Endothelial cell of umbilical vein (primary cell): ENCODE measurements around the gene STK16. TPM values are rescaled to one million over a fixed set of nuclear protein-coding genes. Genes with fewer than 3 reads are reported as not detected.

Experiments
- BruUV-seq: library from RNA; stranded (reverse); fragments of 400-500 nt; replicated peaks from 2 replicates; lab custom pipeline; 2021; lab: Mats Ljungman, UMichigan
- CTCF ChIA-PET: fragments of 300-600, 350-600 bp; sonication (Branson Sonifier 250); formaldehyde crosslinking; loops from one replicate; lab custom pipeline; 2021; ENCODE audit warnings: antibody characterized with exemption, inconsistent platforms; lab: Charles Lee
- POLR2A ChIA-PET: fragments of 300-600, 350-600 bp; sonication (Branson Sonifier 250); formaldehyde crosslinking; loops from one replicate; lab custom pipeline; 2021; ENCODE audit warnings: antibody characterized with exemption, inconsistent platforms; lab: Charles Lee
- DNase-seq: peaks from one replicate; pipeline ENCODE4 v3.0.0-alpha.2; 2011; ENCODE audit warnings: low read depth, low spot score
- FAIRE-seq: peaks from 2 replicates; lab custom pipeline; 2011; peaks lifted over from hg19 to GRCh38; lab: Jason Lieb, UNC
- H2AFZ ChIP-seq: 2 replicates; pipeline ENCODE4 v1.6.0; 2012; ENCODE audit warnings: low read depth, low read length, control low read depth, inconsistent platforms
- H3K27ac ChIP-seq: 2 replicates; pipeline ENCODE4 v1.5.1; 2011; ENCODE audit warnings: low read depth, mild to moderate bottlenecking, control low read depth, low read length, moderate library complexity; ENCODE audit not compliant: insufficient read depth
- H3K27me3 ChIP-seq, 2 experiments: 2 replicates each; pipeline versions ENCODE4 v1.6.0 to v1.6.1; 2011; ENCODE audit warnings: low read length in 2 of 2, mixed read lengths in 1 of 2; ENCODE audit not compliant: control insufficient read depth in 2 of 2, insufficient read depth in 2 of 2
- H3K36me3 ChIP-seq, 2 experiments: 2 replicates in 1 of 2; 3 replicates in 1 of 2; pipeline ENCODE4 v1.5.1; 2011; ENCODE audit warnings: low read length in 2 of 2, mild to moderate bottlenecking in 1 of 2, moderate library complexity in 1 of 2; ENCODE audit not compliant: control insufficient read depth in 2 of 2, insufficient read depth in 2 of 2; ENCODE audit errors: extremely low read depth in 1 of 2
- H3K4me1 ChIP-seq: 3 replicates; pipeline ENCODE4 v1.5.1; 2011; ENCODE audit warnings: mild to moderate bottlenecking, low read length; ENCODE audit not compliant: control insufficient read depth, insufficient read depth; ENCODE audit errors: extremely low read depth
- H3K4me2 ChIP-seq: 2 replicates; pipeline ENCODE4 v1.6.1; 2011; ENCODE audit warnings: low read length, control low read depth, mixed read lengths; ENCODE audit not compliant: insufficient read depth
- H3K4me3 ChIP-seq, 3 experiments: fragments of 200-600 bp in 1 of 3; sonication (generic), shearing (Covaris generic) in 1 of 3; replicated peaks in 1 of 3; 2 replicates each; pipeline ENCODE4 v1.5.1; 2011 to 2016; ENCODE audit warnings: control low read depth in 3 of 3, low read length in 3 of 3, mild to moderate bottlenecking in 2 of 3, inconsistent platforms in 1 of 3, low read depth in 1 of 3, moderate library complexity in 1 of 3; ENCODE audit not compliant: insufficient read depth in 1 of 3
- H3K79me2 ChIP-seq: 2 replicates; pipeline ENCODE4 v1.6.0; 2012; ENCODE audit warnings: low read length, inconsistent platforms; ENCODE audit not compliant: control insufficient read depth, insufficient read depth
- H3K9ac ChIP-seq: replicated peaks from 2 replicates; pipeline ENCODE3; 2011; ENCODE audit warnings: low read length, control low read depth; ENCODE audit not compliant: insufficient read depth; ENCODE audit errors: extremely low read depth
- H3K9me1 ChIP-seq: replicated peaks from 3 replicates; pipeline ENCODE4 v1.6.0; 2011; ENCODE audit warnings: mild to moderate bottlenecking, low read length; ENCODE audit not compliant: control insufficient read depth, insufficient read depth; ENCODE audit errors: extremely low read depth
- H3K9me3 ChIP-seq: replicated peaks from 2 replicates; pipeline ENCODE4 v1.5.1; 2012; ENCODE audit warnings: low read length, inconsistent platforms; ENCODE audit not compliant: control insufficient read depth, insufficient read depth
- H4K20me1 ChIP-seq: replicated peaks from 2 replicates; pipeline ENCODE3; 2011; ENCODE audit warnings: mild to moderate bottlenecking, low read length; ENCODE audit not compliant: control insufficient read depth, insufficient read depth; ENCODE audit errors: extremely low read depth
- EZH2 ChIP-seq: IDR thresholded peaks from 2 replicates; pipeline ENCODE4 v1.6.1; 2012; ENCODE audit warnings: borderline replicate concordance, low read depth, mild to moderate bottlenecking, moderate library complexity, low read length, inconsistent platforms; ENCODE audit not compliant: severe bottlenecking
- FOS ChIP-seq: IDR thresholded peaks from 2 replicates; pipeline ENCODE4 v1.6.1; 2011; ENCODE audit warnings: mild to moderate bottlenecking, low read length, moderate library complexity, borderline replicate concordance; ENCODE audit not compliant: insufficient read depth
- GATA2 ChIP-seq: IDR thresholded peaks from 2 replicates; pipeline ENCODE4 v1.7.0; 2011; ENCODE audit warnings: low read depth, mild to moderate bottlenecking, moderate library complexity, mixed read lengths, low read length; ENCODE audit not compliant: insufficient read length, insufficient read depth
- MAX ChIP-seq: IDR thresholded peaks from 2 replicates; pipeline ENCODE4 v1.6.1; 2011; ENCODE audit not compliant: insufficient read depth, insufficient read length
- MYC ChIP-seq: IDR thresholded peaks from one replicate; pipeline ENCODE4 v1.6.1; 2011; ENCODE audit warnings: mild to moderate bottlenecking, low read depth, low read length
- POLR2A ChIP-seq: IDR thresholded peaks from 2 replicates; pipeline ENCODE4 v1.6.1; 2012; ENCODE audit warnings: low read depth, mild to moderate bottlenecking, control low read depth, low read length
- POLR2AphosphoS5 ChIP-seq: IDR thresholded peaks from 2 replicates; pipeline ENCODE4 v1.6.1; 2012; ENCODE audit warnings: low read depth, mild to moderate bottlenecking, control low read depth, low read length, moderate library complexity; ENCODE audit not compliant: insufficient read depth
- dilution Hi-C: fragments of 300-500 bp; cut with MboI; formaldehyde crosslinking; loops from one replicate; pipeline ENCODE4 v1.15.0; 2019; ENCODE audit warnings: low sequenced_read_pairs; ENCODE audit not compliant: extremely low pct_ligation_motif_present
- intact Hi-C: fragments of 100-400 bp; cut with micrococcal nuclease; formaldehyde crosslinking; loops from one replicate; pipeline ENCODE4 v1.10.0; 2022
- polyA plus RNA-seq, 4 experiments: library from polyadenylated mRNA; depleted of rRNA in 3 of 4; stranded (reverse) in 3 of 4; unstranded in 1 of 4; fragments of >200 nt; gene quantifications; 2 replicates each; pipeline versions ENCODE4 v1.2.1 to v1.2.3, GENCODE V29; 2011 to 2012; ENCODE audit warnings: missing spikeins in 1 of 4
- total RNA-seq: library from RNA; stranded (reverse); gene quantifications from 2 replicates; pipeline ENCODE4 v1.2.3, GENCODE V29; 2021

STK16 gene
- total and polyA plus RNA-seq, 2 donors (not counting 3 experiments of a cell fraction or from before 2014, with no cell fraction given): 18.8 to 63.2 TPM

GRCh38 chr2:219216535-219216915 is 28.8 kb upstream of the STK16 start:
- Histone ChIP-seq H4K20me1 (no peaks in the 10 kb centered on the region), H3K9me1 (no peaks in the 10 kb centered on the region), H3K27ac (no peak overlapping the region), H2AFZ (no peak overlapping the region), H3K9ac (no peak overlapping the region), H3K9me3 (no peaks in the 10 kb centered on the region), H3K27me3 (no peaks in the 10 kb centered on the region), H3K4me1 (peaks cover 14% of the 10 kb centered on the region), H3K4me3 (no peak overlapping the region), H3K36me3 (peaks cover 3 to 13% of the 10 kb centered on the region in 2 experiments), H3K79me2 (no peaks in the 10 kb centered on the region), H3K4me2 (no peak overlapping the region)
- CTCF ChIA-PET: interaction anchor here (1.2 to 1.6 kb wide), 2 partner anchors 10 to 78 kb away, joined by 3 to 6 read pairs; no protein-coding TSS in a partner anchor
- dilution Hi-C loops (no loop called here), intact Hi-C loops (loop anchor here (5.0 kb wide), 1 partner anchor 159 kb away; no protein-coding TSS in a partner anchor)
- DNase-seq: no peak
- BruUV-seq: no TSS peak
- no peak for FAIRE-seq
- POLR2A ChIA-PET: no interaction called here
- no peak for TF ChIP-seq EZH2
- TF ChIP-seq GATA2: no peak
- no peak for TF ChIP-seq MYC
- TF ChIP-seq MAX: no peak
- TF ChIP-seq FOS: no peak
- TF ChIP-seq POLR2AphosphoS5: no peak
- TF ChIP-seq POLR2A: no peak

- dilution Hi-C loops: no loop called here
- peak overlapping the region; percentile 82 for H3K27ac ChIP-seq
- no peaks in the 10 kb centered on the region for H4K20me1 ChIP-seq
- peak; percentile 79 for DNase-seq
- intact Hi-C loops: loop anchor here (1.0 to 5.0 kb wide), 10 partner anchors 11 to 169 kb away; partner anchors contain the start of genes ANKZF1, ATG9A, DNAJB2 and DNPEP
- TF ChIP-seq MAX (no peak), GATA2 (no peak)
- CTCF ChIA-PET: interaction anchor here (0.8 to 2.2 kb wide), 9 partner anchors 12 to 320 kb away, joined by 3 to 12 read pairs (median 4); partner anchors contain the start of genes ANKZF1, ATG9A, CNPPD1 and DNAJB2
- H2AFZ ChIP-seq: peak overlapping the region; percentile 56
- no peaks in the 10 kb centered on the region for H3K79me2 ChIP-seq
- POLR2A ChIA-PET: interaction anchor here (0.5 to 1.2 kb wide), 4 partner anchors 11 to 69 kb away, joined by 4 to 7 read pairs (median 5); partner anchors contain the start of genes ANKZF1 and ATG9A
- peak overlapping the region; percentile 20 to 55 (median 46) for H3K4me3 ChIP-seq
- no peaks in the 10 kb centered on the region for H3K9me1 ChIP-seq
- H3K4me2 ChIP-seq: peak overlapping the region; percentile 83
- H3K4me1 ChIP-seq: peaks cover 14% of the 10 kb centered on the region
- no peaks in the 10 kb centered on the region for H3K9me3 ChIP-seq
- H3K27me3 ChIP-seq: no peaks in the 10 kb centered on the region
- no TSS peak for BruUV-seq
- H3K36me3 ChIP-seq: peaks cover 3 to 24% of the 10 kb centered on the region in 2 experiments
- H3K9ac ChIP-seq: peak overlapping the region; percentile 19
- FAIRE-seq: peak; percentile 44
These were observed 27.0 kb upstream of the STK16 start for GRCh38 chr2:219218217-219218731.
